GM19035 (cell line): Measurements from ENCODE around the gene USP1.

Source experiments
- ATAC-seq: cut with Tn5 transposase; IDR thresholded peaks from one replicate; pipeline ENCODE4 v1.9.1; 2021; ENCODE audit not compliant: unreplicated experiment

USP1 gene

GRCh38 chr1:62436466-62437272 lies at the start of gene USP1:
Gene USP1 (plus strand): TSS chr1:62437049. CDS start chr1:62439868, 2,819 bp downstream.
- ATAC-seq: peak; percentile 73

- no peak for ATAC-seq
Measured at GRCh38 chr1:62389531-62389930, 47.3 kb upstream of the USP1 start.

GRCh38 chr1:62390071-62390470 lies 46.8 kb upstream of the USP1 start:
- ATAC-seq: no peak

- no peak for ATAC-seq
Measured at GRCh38 chr1:62391369-62391971, 45.4 kb upstream of the USP1 start.

- ATAC-seq: no peak
Measured at GRCh38 chr1:62392951-62393350, 43.9 kb upstream of the USP1 start.

- ATAC-seq: no peak
Measured at GRCh38 chr1:62394646-62395045, 42.2 kb upstream of the USP1 start.

- ATAC-seq: no peak
Measured at GRCh38 chr1:62395291-62395690, 41.6 kb upstream of the USP1 start.

GRCh38 chr1:62396871-62397270 lies 40.0 kb upstream of the USP1 start:
- ATAC-seq: no peak

GRCh38 chr1:62397301-62397700 lies 39.5 kb upstream of the USP1 start:
- ATAC-seq: no peak

- ATAC-seq: no peak
Measured at GRCh38 chr1:62398377-62398776, 38.5 kb upstream of the USP1 start.

GRCh38 chr1:62401034-62401760 lies 35.7 kb upstream of the USP1 start:
- ATAC-seq: no peak

- no peak for ATAC-seq
Measured at GRCh38 chr1:62405247-62405646, 31.6 kb upstream of the USP1 start.

- ATAC-seq: no peak
Measured at GRCh38 chr1:62406576-62406975, 30.3 kb upstream of the USP1 start.

GRCh38 chr1:62407398-62408009 lies 29.3 kb upstream of the USP1 start:
- ATAC-seq: peak; percentile 60

- ATAC-seq: no peak
Measured at GRCh38 chr1:62415687-62416086, 21.2 kb upstream of the USP1 start.

- ATAC-seq: no peak
Measured at GRCh38 chr1:62417351-62417999, 19.4 kb upstream of the USP1 start.

GRCh38 chr1:62420214-62420613 lies 16.6 kb upstream of the USP1 start:
- ATAC-seq: no peak

GRCh38 chr1:62423580-62424242 lies 13.1 kb upstream of the USP1 start:
- no peak for ATAC-seq

- ATAC-seq: no peak
Measured at GRCh38 chr1:62424411-62424810, 12.4 kb upstream of the USP1 start.

- ATAC-seq: no peak
Measured at GRCh38 chr1:62425041-62425440, 11.8 kb upstream of the USP1 start.
